Stimulated activated CD8-positive, alpha-beta memory T cell treated with anti-CD3 and anti-CD28 coated beads, Interleukin-2, amount 100 ng/mL, for 48 hours (primary cell): Measurements from ENCODE around the gene B4GALNT1.
"Not testable (repeated sequence)": the region's sequence is repeated elsewhere in the genome, so short reads cannot be mapped to it uniquely, and the experiment has no call there.

Experiments
- DNase-seq, 2 donors: peaks; one replicate each; pipeline ENCODE4 v3.0.0-alpha.2; 2020; ENCODE audit warnings: low read depth in 2 of 2

Gene B4GALNT1

GRCh38 chr12:57609101-57609780 is 23.8 kb downstream of the B4GALNT1 start:
- DNase-seq, result no peak

- DNase-seq, result no peak
Measured at GRCh38 chr12:57607958-57608663, 24.9 kb downstream of the B4GALNT1 start.

GRCh38 chr12:57606821-57607220 is 26.2 kb downstream of the B4GALNT1 start:
- no peak for DNase-seq

GRCh38 chr12:57606399-57606798 is 26.6 kb downstream of the B4GALNT1 start:
- DNase-seq, result no peak

- DNase-seq, result no peak
Measured at GRCh38 chr12:57605811-57606311, 27.1 kb downstream of the B4GALNT1 start.

GRCh38 chr12:57604992-57605810 is 27.8 kb downstream of the B4GALNT1 start:
- DNase-seq, result no peak

GRCh38 chr12:57604454-57604991 is 28.5 kb downstream of the B4GALNT1 start, which contains the start of gene DTX3:
Gene DTX3 (plus strand): TSS chr12:57604824. CDS start chr12:57606518, 1,694 bp downstream.
- no peak for DNase-seq

- no peak for DNase-seq
Measured at GRCh38 chr12:57603815-57604453, 29.1 kb downstream of the B4GALNT1 start.

- no peak for DNase-seq
Measured at GRCh38 chr12:57603324-57603723, 29.7 kb downstream of the B4GALNT1 start.

GRCh38 chr12:57602544-57602943 is 30.5 kb downstream of the B4GALNT1 start:
- DNase-seq, result no peak

- DNase-seq, result no peak
Measured at GRCh38 chr12:57600395-57600794, 32.6 kb downstream of the B4GALNT1 start.

GRCh38 chr12:57593187-57593586 is 39.8 kb downstream of the B4GALNT1 start:
- DNase-seq, result no peak

- DNase-seq, result no peak
Measured at GRCh38 chr12:57592551-57593165, 40.3 kb downstream of the B4GALNT1 start.

- no peak for DNase-seq
Measured at GRCh38 chr12:57591782-57592325, 41.1 kb downstream of the B4GALNT1 start.

- peak; percentile 71 to 76 for DNase-seq
Measured at GRCh38 chr12:57590864-57591781, 41.9 kb downstream of the B4GALNT1 start, which contains the start of gene PIP4K2C. Gene PIP4K2C (plus strand): TSS chr12:57591192. CDS start chr12:57591290, 98 bp downstream.

GRCh38 chr12:57590479-57590863 is 42.5 kb downstream of the B4GALNT1 start:
- DNase-seq, result no peak

- not testable (repeated sequence) for DNase-seq
Measured at GRCh38 chr12:57588951-57589610, 43.9 kb downstream of the B4GALNT1 start.

- DNase-seq, result no peak
Measured at GRCh38 chr12:57586832-57587429, 46.1 kb downstream of the B4GALNT1 start.
